Osteoblast (primary cell): ENCODE results near the gene MORF4L2. TPM values are rescaled to one million over a fixed set of nuclear protein-coding genes. Genes with fewer than 3 reads are reported as not detected.

Experiments
- DNase-seq: peaks from one replicate; pipeline ENCODE4 v3.0.0; 2011; ENCODE audit warnings: low spot score, mixed read lengths; ENCODE audit not compliant: insufficient read length; ENCODE audit errors: missing footprints
- H2AFZ ChIP-seq: 2 replicates; pipeline ENCODE4 v1.6.0; 2011; ENCODE audit warnings: mild to moderate bottlenecking, low read length
- H3K27ac ChIP-seq: 2 replicates; pipeline ENCODE4 v1.5.1; 2011; ENCODE audit warnings: mild to moderate bottlenecking, low read depth, low read length, moderate library complexity
- H3K27me3 ChIP-seq: 2 replicates; pipeline ENCODE4 v1.6.0; 2012; ENCODE audit warnings: mild to moderate bottlenecking, control low read depth, inconsistent platforms, low read length, moderate library complexity; ENCODE audit not compliant: insufficient read depth
- H3K36me3 ChIP-seq: 2 replicates; pipeline ENCODE4 v1.5.1; 2011; ENCODE audit warnings: mild to moderate bottlenecking, low read length, control low read depth, moderate library complexity; ENCODE audit not compliant: insufficient read depth
- H3K4me1 ChIP-seq: 2 replicates; pipeline ENCODE4 v1.5.1; 2011; ENCODE audit warnings: mild to moderate bottlenecking, low read length, control low read depth, moderate library complexity; ENCODE audit not compliant: insufficient read depth
- H3K4me2 ChIP-seq: 2 replicates; pipeline ENCODE4 v1.6.0; 2011; ENCODE audit warnings: mild to moderate bottlenecking, low read length; ENCODE audit not compliant: insufficient read depth
- H3K4me3 ChIP-seq: fragments of 200-600 bp; sonication (generic); 3 replicates; pipeline ENCODE4 v1.5.1; 2012; ENCODE audit warnings: mild to moderate bottlenecking, low read length, inconsistent platforms; ENCODE audit not compliant: insufficient read depth
- H3K79me2 ChIP-seq: 2 replicates; pipeline ENCODE4 v1.6.0; 2012; ENCODE audit warnings: mild to moderate bottlenecking, low read length, control low read depth, inconsistent platforms; ENCODE audit not compliant: insufficient read depth
- H3K9me3 ChIP-seq: 2 replicates; pipeline ENCODE4 v1.5.1; 2011; ENCODE audit warnings: low read depth, low read length, control low read depth
- H4K20me1 ChIP-seq: 2 replicates; pipeline ENCODE4 v1.6.0; 2012; ENCODE audit warnings: mild to moderate bottlenecking, low read length, control low read depth; ENCODE audit not compliant: insufficient read depth
- total RNA-seq: library from RNA; depleted of rRNA; stranded (reverse); fragments of >200 nt; gene quantifications from 2 replicates; pipeline ENCODE4 v1.2.3, GENCODE V29; 2012
- TF ChIP-seq, protein P1 (sequence below): IDR thresholded peaks from 2 replicates; pipeline ENCODE4 v1.5.1; 2011; ENCODE audit warnings: mild to moderate bottlenecking, low read depth, low read length, moderate library complexity; ENCODE audit errors: extremely low read depth

MORF4L2 gene
- total RNA-seq, 1 donor = 953 TPM

DNA sequence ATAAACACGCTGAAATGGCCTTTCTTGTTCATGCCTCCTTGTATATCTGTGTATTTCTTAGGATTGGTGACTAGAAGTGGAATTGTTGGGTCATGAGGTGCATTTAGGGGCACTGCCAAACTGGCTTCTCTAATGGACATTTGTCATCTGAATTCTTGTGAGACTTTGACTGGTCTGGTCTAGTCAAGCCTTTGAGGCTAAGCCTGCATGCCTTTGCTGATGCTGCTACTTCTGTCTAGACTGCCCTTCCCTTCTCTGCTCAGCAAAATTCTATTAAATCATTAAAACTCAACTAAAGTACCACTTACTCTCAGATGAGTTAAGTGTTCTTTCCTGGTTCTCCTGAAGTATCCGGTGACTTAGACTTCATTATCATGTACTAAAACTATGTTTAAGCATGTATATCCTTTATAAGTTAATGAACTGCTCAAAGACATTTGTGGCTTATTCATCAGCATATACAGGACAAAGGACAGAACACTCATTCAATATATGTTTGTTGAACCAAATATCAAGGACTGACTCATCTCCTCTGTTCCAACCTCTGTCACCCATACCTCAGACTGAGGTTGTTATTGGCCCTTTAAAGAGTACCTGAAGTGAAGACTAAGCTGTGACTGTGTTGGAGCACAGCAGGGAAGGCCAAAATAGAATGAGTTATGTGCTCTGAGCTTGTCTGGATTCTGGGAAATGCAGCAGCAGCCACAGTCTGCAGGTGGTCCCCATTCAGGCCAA is 48.7 kb downstream of the MORF4L2 start:
- Histone ChIP-seq H3K9me3 (no peaks in the 10 kb centered on the region), H3K79me2 (no peaks in the 10 kb centered on the region), H3K27ac (no peak overlapping the region), H3K36me3 (no peaks in the 10 kb centered on the region), H3K4me1 (peaks cover 11% of the 10 kb centered on the region), H3K4me2 (no peak overlapping the region), H3K27me3 (peaks cover 3% of the 10 kb centered on the region), H3K4me3 (no peak overlapping the region), H4K20me1 (no peaks in the 10 kb centered on the region), H2AFZ (no peak overlapping the region)
- no peak for DNase-seq
- TF ChIP-seq, protein P1, sequence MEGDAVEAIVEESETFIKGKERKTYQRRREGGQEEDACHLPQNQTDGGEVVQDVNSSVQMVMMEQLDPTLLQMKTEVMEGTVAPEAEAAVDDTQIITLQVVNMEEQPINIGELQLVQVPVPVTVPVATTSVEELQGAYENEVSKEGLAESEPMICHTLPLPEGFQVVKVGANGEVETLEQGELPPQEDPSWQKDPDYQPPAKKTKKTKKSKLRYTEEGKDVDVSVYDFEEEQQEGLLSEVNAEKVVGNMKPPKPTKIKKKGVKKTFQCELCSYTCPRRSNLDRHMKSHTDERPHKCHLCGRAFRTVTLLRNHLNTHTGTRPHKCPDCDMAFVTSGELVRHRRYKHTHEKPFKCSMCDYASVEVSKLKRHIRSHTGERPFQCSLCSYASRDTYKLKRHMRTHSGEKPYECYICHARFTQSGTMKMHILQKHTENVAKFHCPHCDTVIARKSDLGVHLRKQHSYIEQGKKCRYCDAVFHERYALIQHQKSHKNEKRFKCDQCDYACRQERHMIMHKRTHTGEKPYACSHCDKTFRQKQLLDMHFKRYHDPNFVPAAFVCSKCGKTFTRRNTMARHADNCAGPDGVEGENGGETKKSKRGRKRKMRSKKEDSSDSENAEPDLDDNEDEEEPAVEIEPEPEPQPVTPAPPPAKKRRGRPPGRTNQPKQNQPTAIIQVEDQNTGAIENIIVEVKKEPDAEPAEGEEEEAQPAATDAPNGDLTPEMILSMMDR = no peak

GRCh38 chrX:103635436-103635835 is 51.1 kb downstream of the MORF4L2 start:
- H3K4me2 ChIP-seq = no peak overlapping the region
- DNase-seq = no peak
- H3K27me3 ChIP-seq = peaks cover 3% of the 10 kb centered on the region

GRCh38 chrX:103631145-103631544 is 55.4 kb downstream of the MORF4L2 start:
- DNase-seq = no peak
- Histone ChIP-seq H3K4me1 (peaks cover 3% of the 10 kb centered on the region), H3K79me2 (peaks cover 12% of the 10 kb centered on the region)

More at GRCh38 chrX:103635436-103635835, 51.1 kb downstream of the MORF4L2 start:
- Histone ChIP-seq H3K4me3 (no peak overlapping the region), H3K4me1 (peaks cover 7% of the 10 kb centered on the region), H2AFZ (no peak overlapping the region), H4K20me1 (no peaks in the 10 kb centered on the region), H3K27ac (no peak overlapping the region), H3K36me3 (no peaks in the 10 kb centered on the region), H3K9me3 (no peaks in the 10 kb centered on the region), H3K79me2 (no peaks in the 10 kb centered on the region)
- TF ChIP-seq, protein P1 = no peak

DNA sequence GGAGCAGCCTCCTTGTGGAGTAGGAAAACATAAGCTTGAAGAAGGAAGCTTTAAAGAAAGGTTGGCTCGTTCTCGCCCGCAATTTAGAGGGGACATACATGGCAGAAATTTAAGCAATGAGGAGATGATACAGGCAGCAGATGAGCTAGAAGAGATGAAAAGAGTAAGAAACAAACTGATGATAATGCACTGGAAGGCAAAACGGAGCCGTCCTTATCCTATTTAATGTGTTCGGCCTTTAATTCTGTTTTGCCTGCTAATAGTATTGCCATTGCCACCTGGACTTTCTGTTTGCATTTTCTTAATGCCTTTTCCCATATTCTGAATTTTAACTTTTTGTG is 56.4 kb downstream of the MORF4L2 start:
- Histone ChIP-seq H4K20me1 (no peaks in the 10 kb centered on the region), H3K4me3 (peak overlapping the region; percentile 82), H3K4me1 (peaks cover 3% of the 10 kb centered on the region), H3K9me3 (no peaks in the 10 kb centered on the region), H3K27ac (peak overlapping the region; percentile 74), H3K4me2 (peak overlapping the region; percentile 72), H3K79me2 (peaks cover 18% of the 10 kb centered on the region), H2AFZ (peak overlapping the region; percentile 90), H3K36me3 (no peaks in the 10 kb centered on the region), H3K27me3 (peaks cover 13% of the 10 kb centered on the region)
- no peak for DNase-seq
- TF ChIP-seq, protein P1 = no peak

More at GRCh38 chrX:103631145-103631544, 55.4 kb downstream of the MORF4L2 start:
- peaks cover 9% of the 10 kb centered on the region for H3K27me3 ChIP-seq
- no peaks in the 10 kb centered on the region for H3K36me3 ChIP-seq
- H4K20me1 ChIP-seq = no peaks in the 10 kb centered on the region
- TF ChIP-seq, protein P1 = no peak
- no peak overlapping the region for H3K4me3 ChIP-seq
- no peaks in the 10 kb centered on the region for H3K9me3 ChIP-seq
- no peak overlapping the region for H3K27ac ChIP-seq
- no peak overlapping the region for H3K4me2 ChIP-seq
- no peak overlapping the region for H2AFZ ChIP-seq
